ENCODE data around the gene SLC18A2. TPM values are rescaled to one million over a fixed set of nuclear protein-coding genes. Genes with fewer than 3 reads are reported as not detected.

SLC18A2 gene
- total and polyA plus RNA-seq, 2 of the 8 experiments (the other 6 are each of a cell fraction or from before 2014, with no cell fraction given): 6.5 to 7.0 TPM

DNA sequence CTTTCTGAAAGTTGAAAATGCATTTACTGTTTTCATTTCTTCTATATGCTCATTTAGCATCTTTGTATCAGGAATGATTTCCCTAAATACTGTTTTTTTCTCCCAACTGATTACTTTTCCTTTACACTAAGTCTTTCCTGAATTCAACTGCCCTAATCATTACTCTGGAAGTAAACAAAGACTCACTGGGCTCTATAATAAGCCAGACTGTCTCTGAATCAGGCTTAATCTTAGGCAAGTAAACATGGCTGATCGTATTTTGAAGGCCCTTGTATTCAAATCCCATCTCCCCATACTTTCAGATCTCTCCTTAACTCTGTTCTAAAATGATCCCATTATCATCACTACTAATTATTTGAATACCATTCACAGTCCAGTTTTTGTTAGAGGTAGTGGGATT lies 72.7 kb downstream of the SLC18A2 start:
- no peaks in the 10 kb centered on the region for H3K79me2 ChIP-seq (ENCODE audit: control insufficient read depth in 1 of 2, insufficient read depth in 2 of 2, low read length in 2 of 2)
- no peak overlapping the region for H3K4me3 ChIP-seq (ENCODE audit: extremely low read depth in 1 of 4, insufficient read depth in 2 of 4, low read depth in 3 of 4, low read length in 4 of 4)
- no peaks in the 10 kb centered on the region for H3K27me3 ChIP-seq (replicated peaks in 1 of 4; ENCODE audit: control insufficient read depth in 3 of 4, extremely low read depth in 1 of 4, insufficient read depth in 3 of 4, low read length in 3 of 4)
- H2BK20ac ChIP-seq (ENCODE audit: low read length): no peak overlapping the region
- H3K18ac ChIP-seq (ENCODE audit: extremely low read depth, low read length): no peak overlapping the region
- H3K9me3 ChIP-seq (ENCODE audit: insufficient read depth in 2 of 2, low read depth in 1 of 2, low read length in 1 of 2): no peaks in the 10 kb centered on the region
- no peak overlapping the region for H2AFZ ChIP-seq (ENCODE audit: low read length)
- H4K20me1 ChIP-seq (replicated peaks in 1 of 2; ENCODE audit: control insufficient read depth in 1 of 2, insufficient read depth in 2 of 2, low read length in 2 of 2): peaks cover 0 to 3% of the 10 kb centered on the region in 2 experiments
- POLR2A ChIA-PET (ENCODE audit: partially characterized antibody): no interaction called here
- WGBS, 2 experiments (ENCODE audit: extremely low coverage in 1 of 2, insufficient coverage in 1 of 2, insufficient read length in 1 of 2, insufficient replicate concordance in 2 of 2, low coverage in 1 of 2, low lambda C conversion rate in 2 of 2, missing lambda C conversion rate in 1 of 2): 75% methylated on average over 1 of the region's 1 CpG; no CpG with 5 or more reads in 1 of the 2 experiments
- H2BK5ac ChIP-seq (ENCODE audit: low read depth, low read length): no peak overlapping the region
- no peak overlapping the region for H3K14ac ChIP-seq (ENCODE audit: insufficient read length)
- no peak overlapping the region for H2BK120ac ChIP-seq (replicated peaks; ENCODE audit: low read depth, low read length)
- no peaks in the 10 kb centered on the region for H3K79me1 ChIP-seq (ENCODE audit: low read depth, low read length)
- no peak for FAIRE-seq
- TF ChIP-seq TBP (IDR thresholded peaks at IDR 0.05; ENCODE audit: low read depth, low read length) (no peak), YY1 (IDR thresholded peaks at IDR 0.05; ENCODE audit: low read depth, low read length) (no peak), CHD2 (IDR thresholded peaks at IDR 0.05; ENCODE audit: low read length) (no peak), CHD1 (IDR thresholded peaks at IDR 0.05; ENCODE audit: low read depth, low read length) (no peak), JUN (IDR thresholded peaks at IDR 0.05; ENCODE audit: low read depth, low read length) (no peak), CBX8 (IDR thresholded peaks at IDR 0.05; ENCODE audit: borderline replicate concordance, low read depth, low read length) (no peak)
- CTCF ChIA-PET (ENCODE audit: partially characterized antibody): interaction anchor here (8.7 kb wide), 1 partner anchor 97 kb away, joined by 118 read pairs; no protein-coding TSS in a partner anchor
- H3K23ac ChIP-seq (ENCODE audit: insufficient read length): no peak overlapping the region
- no peak overlapping the region for H3K56ac ChIP-seq (replicated peaks; ENCODE audit: insufficient read length, low read depth, low read length)
- H3K23me2 ChIP-seq (ENCODE audit: low read depth, low read length): no peaks in the 10 kb centered on the region; the same call in 1 of the 2 replicates
- H4K91ac ChIP-seq (replicated peaks; ENCODE audit: insufficient read length, low read length): no peak overlapping the region
- no peak overlapping the region for H2AK5ac ChIP-seq (ENCODE audit: low read depth, low read length)
- no peaks in the 10 kb centered on the region for H3K36me3 ChIP-seq (ENCODE audit: control insufficient read depth in 2 of 4, insufficient read depth in 4 of 4, low read length in 3 of 4)
- H3K27ac ChIP-seq (ENCODE audit: low read depth, low read length): no peak overlapping the region
- H3K4me1 ChIP-seq (replicated peaks in 1 of 4; ENCODE audit: control insufficient read depth in 3 of 4, insufficient read depth in 4 of 4, low read length in 3 of 4): no peaks in the 10 kb centered on the region
- H3K4ac ChIP-seq (replicated peaks; ENCODE audit: insufficient read length, low read depth, low read length): no peak overlapping the region
- H2BK12ac ChIP-seq (ENCODE audit: low read depth, low read length): no peak overlapping the region
- H4K8ac ChIP-seq (ENCODE audit: extremely low read depth, insufficient read depth, low read length): no peak overlapping the region
- DNase-seq (ENCODE audit: low read depth in 1 of 2, low spot score in 2 of 2): no peak
- H4K5ac ChIP-seq (ENCODE audit: insufficient read length, low read depth, low read length): no peak overlapping the region
- no peak overlapping the region for H3K4me2 ChIP-seq (ENCODE audit: insufficient read depth in 1 of 2, low read depth in 2 of 2, low read length in 2 of 2)
- no peak overlapping the region for H3K9ac ChIP-seq (replicated peaks in 1 of 4; ENCODE audit: extremely low read depth in 1 of 4, low read depth in 3 of 4, low read length in 3 of 4)
- H2BK15ac ChIP-seq (ENCODE audit: low read length): no peak overlapping the region
